ENCODE measurements around the gene ST6GALNAC2.

ST6GALNAC2 gene

DNA sequence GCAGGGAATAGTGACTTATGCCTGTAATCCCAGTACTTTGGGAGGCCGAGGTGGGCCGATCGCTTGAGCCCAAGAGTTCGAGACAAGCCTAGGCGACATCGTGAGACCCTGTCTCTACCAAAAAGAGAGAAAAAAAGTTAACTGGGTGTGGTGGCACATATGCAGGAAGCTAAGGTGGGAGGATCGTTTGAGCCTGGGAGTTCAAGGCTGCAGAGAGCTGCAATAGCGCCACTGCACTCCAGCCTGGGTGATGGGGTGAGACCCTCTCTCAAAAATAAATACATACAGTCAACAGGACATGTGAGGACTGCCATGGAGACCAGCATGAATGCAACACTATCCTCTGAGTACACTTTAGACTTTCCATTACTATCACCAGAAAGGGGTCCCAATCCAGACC lies 15.4 kb upstream of the ST6GALNAC2 start:
- DNase-seq (ENCODE audit: extremely low read depth in 1 of 2, low read depth in 1 of 2) = no peak

DNA sequence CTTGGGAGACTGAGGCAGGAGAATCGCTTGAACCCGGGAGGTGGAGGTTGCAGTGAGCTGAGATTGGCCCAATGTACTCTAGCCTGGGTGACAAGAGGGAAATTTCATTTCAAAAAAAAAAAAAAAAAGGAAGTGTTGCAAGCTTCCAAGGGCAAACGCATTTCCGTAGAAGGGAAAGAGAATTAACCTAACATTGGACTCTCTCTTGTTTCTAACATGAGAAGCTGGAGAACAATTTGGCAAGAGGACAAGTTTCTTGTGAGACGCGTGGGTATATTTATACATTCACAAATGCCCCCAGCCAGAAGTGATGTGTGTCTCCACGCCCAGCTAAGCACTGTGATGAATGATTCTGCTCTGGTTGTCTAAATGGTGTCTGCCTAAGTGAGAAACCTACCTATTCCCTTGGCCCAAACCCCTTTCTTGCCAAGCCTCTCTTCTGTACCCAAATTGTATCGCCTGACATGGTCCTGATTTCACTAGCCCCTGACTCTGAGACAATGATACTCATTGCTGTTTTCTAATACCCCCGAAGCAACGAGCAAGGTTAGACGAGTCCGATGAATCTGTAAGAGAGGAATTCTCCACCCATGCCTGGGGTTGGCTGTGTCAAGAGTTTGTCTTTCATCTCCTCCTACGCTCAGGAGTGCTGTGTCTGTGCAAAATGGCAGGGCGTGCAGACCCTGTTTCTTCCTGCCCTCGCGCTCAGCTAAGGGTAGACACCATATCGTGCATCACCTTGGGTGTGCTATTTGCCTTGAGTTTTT lies 14.2 kb upstream of the ST6GALNAC2 start:
- DNase-seq (ENCODE audit: extremely low read depth in 1 of 2, low read depth in 1 of 2) = no peak

DNA sequence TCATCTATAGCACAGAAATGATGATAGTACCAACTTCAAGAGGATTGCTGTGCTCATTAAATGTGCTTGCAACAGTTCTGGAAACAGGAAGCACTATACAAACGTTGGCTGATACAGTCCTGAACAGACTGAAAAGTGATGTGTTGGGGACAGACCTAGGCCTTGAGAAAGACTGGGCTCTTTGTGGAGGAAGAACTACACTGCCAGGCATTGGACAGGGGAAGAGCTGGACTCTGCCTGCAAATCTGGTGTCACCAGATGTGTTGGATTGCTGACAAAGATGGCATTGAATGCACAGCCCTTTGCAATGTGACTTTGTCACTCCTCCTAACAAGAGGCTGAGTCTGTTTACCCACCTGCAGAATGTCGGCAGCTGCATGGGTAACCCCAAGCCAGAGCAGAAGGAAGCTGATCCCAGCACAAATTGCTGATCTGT lies 12.4 kb upstream of the ST6GALNAC2 start:
- no peak for DNase-seq (ENCODE audit: extremely low read depth in 1 of 2, low read depth in 1 of 2)

DNA sequence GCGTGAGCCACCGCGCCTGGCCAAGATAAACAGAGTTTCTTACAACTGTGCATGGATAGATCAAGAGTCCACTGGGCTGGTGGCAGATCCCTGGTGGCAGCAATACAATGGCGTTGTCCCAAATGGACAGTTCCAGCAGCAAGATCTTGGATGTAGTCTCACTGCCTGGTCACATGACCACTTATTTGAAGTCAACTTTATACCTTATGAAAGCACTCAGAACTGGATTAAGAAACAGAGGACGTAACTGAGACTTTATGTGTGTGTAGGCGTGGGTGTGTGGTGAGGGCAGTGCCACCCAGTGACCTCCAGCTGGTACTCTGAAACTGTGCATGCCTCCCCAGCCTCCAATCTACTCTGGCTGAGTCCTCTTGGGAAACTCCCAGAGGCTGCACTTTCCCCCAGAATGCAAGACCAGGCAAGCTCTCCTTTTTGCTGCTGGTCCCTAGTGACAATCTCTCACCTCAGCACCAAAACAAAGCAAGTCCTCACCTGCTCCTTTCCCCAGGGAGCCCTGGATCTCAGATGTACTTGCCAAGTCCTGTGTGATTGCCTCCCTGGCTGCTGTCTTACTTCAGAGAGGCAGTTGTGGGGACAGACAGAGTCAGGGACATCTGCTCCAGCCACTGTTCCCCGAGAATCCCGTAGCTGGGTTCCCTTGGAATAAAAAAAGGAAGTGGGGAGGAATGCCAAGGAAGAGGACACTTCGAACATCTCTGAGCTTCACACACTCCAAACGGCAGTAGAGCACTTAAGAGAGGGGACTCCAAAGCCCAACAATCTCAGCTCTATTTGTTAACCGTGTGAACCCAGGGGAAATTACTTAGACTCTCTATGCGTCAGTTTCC lies 11.7 kb upstream of the ST6GALNAC2 start:
- DNase-seq (ENCODE audit: extremely low read depth in 1 of 2, low read depth in 1 of 2) = no peak

DNA sequence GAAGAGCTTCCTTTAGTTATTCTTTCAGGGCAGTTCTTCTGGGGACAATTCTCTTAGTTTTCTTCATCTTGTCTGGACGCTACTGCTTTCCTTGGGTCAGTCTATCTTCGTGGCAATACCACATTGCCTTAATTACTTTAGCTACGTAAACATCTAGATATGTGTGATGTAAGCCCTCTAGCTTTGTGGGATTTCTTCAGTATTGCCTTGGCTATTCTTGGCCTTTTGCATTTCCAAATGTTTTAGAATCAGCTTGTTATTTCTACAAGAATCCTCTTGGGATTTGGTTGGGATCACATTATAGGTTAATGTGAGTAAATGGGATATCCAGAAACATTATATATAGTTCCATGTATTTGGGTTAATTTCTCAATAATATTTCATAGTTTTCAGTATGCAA lies 9.0 kb upstream of the ST6GALNAC2 start:
- DNase-seq (ENCODE audit: extremely low read depth in 1 of 2, low read depth in 1 of 2) = no peak

DNA sequence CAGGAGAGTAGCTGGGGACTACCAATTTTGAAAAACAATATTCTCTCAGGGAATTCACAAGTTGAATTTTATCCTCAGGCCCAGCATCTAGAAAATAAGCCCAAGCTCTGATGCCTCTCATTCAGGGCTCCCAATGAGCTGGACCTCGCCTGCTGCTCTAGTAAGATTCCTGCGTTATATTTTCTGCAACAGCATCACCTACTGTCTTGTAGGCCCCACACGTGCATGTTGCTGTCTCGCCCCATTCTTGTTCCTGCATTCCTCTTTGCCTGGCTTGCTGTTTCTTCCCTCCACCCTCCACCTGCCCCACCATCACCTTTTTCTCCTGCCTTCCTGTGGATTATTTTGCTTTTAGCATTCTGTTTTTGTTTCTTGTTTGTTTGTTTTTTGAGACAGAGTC lies 8.3 kb upstream of the ST6GALNAC2 start:
- DNase-seq (ENCODE audit: extremely low read depth in 1 of 2, low read depth in 1 of 2) = no peak

DNA sequence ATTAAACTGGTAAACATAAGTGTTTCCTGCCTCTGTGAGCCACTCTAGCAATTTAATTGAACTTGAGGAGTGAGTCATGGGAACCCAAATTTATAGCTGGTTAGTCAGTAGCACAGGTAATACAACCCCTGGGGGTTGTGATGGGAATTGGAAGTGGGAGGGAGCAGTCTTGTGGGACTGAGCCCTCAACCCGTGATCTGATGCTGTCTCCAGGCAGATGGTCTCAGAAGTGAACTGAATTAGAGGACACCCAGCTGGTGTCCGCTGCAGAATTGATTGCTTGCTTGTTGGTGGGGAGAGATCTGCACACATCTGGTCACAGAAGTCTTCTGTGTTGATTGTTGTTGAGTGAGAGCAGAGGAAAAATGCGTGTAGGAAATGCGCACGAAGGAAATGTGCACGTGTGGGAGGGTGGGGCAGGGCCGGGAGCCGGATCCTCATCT lies 7.7 kb upstream of the ST6GALNAC2 start:
- DNase-seq (ENCODE audit: extremely low read depth in 1 of 2, low read depth in 1 of 2) = no peak

DNA sequence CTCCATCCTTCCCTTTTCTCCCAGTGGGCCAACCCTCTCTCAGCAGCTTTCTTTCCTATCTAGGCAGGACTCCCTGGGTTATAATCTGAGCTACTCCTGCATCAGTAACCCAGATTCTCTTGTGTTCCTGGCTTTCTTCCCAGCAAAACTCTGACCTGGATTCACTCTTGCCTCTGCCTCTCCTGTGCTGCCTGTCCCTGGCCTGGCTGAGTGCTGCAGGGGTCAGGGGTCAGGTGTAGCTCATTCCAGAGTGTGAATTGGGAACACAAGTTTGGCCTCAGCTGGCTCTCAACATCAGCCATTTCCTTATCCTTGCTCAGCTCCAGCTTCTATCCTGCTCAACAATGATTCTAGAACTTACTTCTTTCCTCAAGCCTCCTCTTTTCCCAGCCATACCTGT lies 2.5 kb upstream of the ST6GALNAC2 start:
- no peak for DNase-seq (ENCODE audit: extremely low read depth in 1 of 2, low read depth in 1 of 2)

DNA sequence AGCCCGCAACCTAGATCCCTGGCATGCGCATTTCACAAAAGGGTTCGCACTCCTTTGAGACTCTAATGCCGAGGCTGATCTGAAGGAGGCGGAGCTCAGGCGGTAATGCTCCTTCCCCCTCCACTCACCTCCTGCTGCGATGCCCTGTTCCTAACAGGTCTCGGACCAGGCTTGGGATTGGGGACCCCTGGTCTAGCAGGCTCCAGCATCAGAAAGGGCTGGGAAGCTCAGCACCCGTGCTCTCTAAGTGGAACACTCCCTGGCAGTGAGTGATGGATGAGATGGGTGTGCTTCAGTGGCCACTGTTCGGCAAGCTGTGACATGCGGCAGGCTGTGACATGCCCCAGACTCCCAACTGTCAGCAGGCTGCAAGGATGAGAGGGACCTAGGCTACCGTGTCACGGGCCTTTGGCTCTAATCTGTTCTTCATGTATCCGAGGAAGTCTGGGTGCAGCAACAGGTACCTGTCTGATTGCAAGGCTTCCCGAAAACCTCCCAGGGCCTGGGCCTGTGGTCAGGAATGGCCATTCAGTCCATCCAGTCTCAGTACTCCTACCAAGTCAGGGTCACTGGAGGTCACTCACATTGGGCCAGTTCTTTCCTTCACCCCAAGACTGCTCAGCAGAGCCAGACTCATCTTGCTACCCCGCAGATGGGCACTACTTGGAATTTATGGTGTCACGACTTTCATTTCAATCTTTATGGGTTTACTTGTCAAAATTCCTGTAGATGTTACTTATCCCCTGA lies 1.3 kb upstream of the ST6GALNAC2 start:
- no peak for DNase-seq (ENCODE audit: extremely low read depth in 1 of 2, low read depth in 1 of 2)

DNA sequence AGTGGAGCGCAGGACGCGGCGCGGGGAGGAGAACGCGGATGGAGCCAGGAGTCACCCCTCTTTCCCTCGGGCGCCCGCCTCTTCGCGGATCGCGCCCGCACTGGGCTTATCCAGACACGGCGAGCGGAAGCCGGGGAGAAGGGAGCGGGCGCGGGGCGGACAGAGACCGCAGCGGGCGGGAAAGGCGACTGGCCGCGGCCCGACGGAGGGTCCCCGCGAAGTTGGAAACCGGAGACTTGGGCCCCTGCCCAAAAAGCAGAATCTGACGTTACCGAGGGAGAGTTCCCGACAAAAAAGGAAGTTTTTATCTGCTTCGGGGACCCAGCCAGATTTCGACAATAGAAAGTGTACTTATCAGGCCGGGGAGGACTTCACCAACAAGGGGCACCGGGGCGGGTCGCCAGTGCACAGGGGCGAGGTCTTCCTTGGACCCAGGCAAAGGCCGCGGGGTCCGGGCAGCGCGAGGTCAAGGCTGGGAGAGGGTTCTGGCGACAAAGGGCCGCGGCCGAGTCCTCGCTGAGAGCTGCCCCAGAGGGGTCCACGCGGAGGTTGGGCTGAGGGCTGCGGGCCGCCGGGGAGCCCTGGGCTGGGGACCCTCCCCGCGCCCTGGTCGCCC lies 519 bp downstream of the ST6GALNAC2 start:
- no peak for DNase-seq (ENCODE audit: extremely low read depth in 1 of 2, low read depth in 1 of 2)

DNA sequence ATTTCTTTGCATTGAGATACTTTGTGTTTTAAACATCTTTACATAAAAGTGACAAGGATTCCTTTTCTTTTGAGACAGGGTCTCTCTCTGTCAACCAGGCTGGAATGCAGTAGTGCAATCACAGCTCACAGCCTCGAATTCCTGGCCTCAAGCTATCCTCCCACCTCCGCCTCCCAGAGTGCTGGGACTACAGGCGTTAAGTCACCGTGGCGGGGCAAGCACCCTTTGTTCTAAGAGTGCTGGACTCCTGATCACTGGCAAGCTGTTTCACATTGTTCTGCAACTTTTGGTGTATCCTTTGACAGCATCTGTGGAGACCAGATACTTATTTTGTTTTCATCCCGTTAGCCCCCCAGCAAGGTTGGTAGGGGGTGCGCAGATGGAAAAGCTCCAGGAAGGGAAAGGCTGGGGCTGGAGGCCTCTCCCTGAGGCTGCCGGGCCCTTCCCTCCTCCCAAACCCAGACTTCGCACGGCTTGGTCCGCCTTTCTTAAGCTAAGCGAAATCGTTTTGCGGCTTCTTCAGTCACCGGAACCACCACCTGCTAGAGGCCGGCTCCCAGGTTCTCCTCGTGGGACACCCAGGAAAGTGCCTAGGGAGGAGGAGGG lies 1.1 kb downstream of the ST6GALNAC2 start:
- no peak for DNase-seq (ENCODE audit: extremely low read depth in 1 of 2, low read depth in 1 of 2)

DNA sequence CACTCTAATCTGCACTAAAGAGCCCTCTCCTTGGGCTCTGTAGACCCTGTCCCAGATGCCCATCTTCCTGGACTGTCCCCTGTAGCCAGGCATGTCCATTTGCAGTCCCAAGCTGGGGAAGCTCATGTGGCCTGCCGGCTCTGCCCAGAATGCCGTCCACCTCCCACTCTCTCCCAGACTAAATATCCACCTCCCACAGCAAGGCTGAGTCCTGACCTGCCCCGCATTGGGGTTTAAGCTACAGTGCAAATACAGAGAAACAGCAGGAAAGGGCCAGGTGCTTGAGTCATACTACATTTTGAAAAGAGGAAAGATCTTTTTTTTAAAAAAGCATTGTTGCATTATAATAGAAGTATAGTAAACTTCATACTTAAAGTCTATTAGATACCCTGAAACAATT lies 3.0 kb downstream of the ST6GALNAC2 start:
- DNase-seq (ENCODE audit: extremely low read depth in 1 of 2, low read depth in 1 of 2) = no peak

DNA sequence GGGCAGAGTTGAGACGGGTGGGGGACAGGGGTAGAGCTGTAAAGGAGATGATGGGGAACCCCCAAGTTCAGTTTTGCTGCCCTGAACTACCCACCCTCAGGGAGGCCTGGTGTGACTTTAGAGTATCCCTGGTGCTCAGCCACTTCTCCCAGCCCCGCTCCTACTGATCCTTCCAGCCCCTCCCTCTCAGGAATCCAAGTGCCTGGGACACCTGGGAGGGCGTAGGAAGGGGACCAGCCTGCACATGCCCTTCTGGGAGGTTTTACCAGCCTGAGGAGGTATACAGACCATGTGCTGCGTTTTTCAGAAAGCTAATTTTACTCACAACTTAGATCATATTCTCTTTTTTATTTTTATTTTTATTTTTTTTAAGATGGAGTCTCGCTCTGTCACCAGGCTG lies 4.1 kb downstream of the ST6GALNAC2 start:
- DNase-seq (ENCODE audit: extremely low read depth in 1 of 2, low read depth in 1 of 2) = no peak

DNA sequence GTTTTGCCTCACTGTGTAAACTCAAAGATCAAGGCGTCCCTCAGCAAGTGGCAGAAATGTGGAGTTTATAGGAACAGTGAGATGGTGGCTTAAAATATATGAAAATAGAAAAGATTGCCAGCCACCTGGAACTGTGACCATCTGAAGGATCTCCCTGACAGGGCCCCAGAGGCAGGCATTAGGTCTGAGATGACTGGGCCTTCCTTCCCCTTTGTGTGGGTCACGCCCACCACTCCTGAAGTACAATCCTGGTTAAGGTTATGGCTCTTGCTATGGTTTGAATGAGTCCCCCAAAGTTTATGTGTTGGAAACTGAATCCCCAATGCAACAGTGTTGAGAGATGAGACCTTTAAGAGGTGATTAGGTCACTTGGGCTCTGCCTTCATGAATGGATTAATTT lies 6.4 kb downstream of the ST6GALNAC2 start:
- DNase-seq (ENCODE audit: extremely low read depth in 1 of 2, low read depth in 1 of 2) = no peak

DNA sequence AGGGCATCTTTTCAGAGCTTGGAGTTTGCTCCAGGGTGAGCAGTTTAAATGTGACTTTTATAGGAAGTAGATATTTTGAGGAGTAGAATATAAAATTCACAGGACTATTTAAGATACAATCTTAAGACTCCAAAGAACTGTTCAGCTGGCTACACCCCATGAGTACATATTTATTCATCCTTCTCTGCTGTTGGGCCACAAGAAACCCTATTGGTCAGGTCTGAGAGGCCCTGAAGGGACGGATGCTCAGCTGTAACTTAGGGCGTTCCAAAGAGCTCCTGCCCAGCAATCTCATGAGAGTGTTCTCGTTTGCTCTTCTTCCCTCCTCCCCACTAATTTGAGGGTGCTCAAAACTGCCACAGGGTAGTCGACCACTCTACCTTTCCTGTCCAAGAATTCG lies 7.3 kb downstream of the ST6GALNAC2 start:
- no peak for DNase-seq (ENCODE audit: extremely low read depth in 1 of 2, low read depth in 1 of 2)

DNA sequence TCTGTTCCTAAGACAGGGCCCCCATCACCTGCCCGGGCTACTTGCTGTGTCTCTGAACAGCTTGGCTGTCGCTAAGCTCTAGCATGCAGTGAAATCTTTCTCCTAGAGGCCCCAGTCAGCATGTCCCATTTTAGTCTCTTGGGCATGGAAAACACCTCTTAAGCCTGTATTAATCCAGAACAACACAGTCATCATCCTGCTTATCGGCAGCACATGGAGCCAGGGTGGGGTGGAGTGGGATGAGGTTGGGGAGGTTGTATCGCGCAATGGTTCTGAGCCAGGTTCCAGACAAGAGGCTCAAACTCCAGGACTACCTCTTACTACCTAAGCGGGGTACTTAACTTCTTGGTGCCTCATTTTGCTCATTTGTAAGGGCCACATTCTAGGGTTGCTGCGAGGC lies 7.8 kb downstream of the ST6GALNAC2 start:
- DNase-seq (ENCODE audit: extremely low read depth in 1 of 2, low read depth in 1 of 2) = no peak

DNA sequence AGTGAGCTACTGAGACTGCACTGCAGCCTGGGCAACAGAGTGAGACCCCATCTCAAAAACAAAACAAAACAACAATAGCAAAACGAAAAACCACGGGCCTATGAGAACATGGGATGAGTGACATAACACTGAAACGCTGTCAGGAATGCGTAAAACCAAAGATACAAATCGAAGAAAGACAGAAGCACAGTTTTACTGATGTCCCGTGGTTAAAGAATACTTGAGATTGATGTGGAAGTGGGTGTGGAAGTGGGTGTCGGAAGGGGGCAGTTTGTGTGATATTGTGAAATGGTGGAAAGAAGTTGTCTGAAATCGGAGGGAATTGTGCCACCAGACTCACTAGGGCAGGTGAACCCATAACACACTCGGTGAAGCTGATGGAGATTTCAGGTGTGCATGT lies 9.5 kb downstream of the ST6GALNAC2 start:
- no peak for DNase-seq (ENCODE audit: extremely low read depth in 1 of 2, low read depth in 1 of 2)

DNA sequence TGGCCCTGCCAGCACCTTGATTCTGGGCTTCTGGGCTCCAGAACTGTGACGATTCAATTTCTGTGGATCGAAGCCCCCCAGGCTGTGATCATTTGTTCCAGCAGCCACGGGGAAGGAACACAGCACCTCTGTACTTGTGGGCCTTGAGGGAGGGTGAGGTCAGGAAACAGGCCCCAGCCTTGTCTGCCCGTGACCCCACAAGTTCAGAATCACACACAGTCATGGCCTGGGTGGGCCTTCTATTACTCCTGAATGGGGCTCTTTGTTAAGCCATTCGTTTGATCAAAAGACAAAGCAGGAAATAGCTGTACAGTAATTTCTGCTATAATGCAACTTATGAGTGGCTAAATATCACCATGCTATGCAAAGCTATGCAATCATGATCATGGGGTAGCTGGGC lies 10.1 kb downstream of the ST6GALNAC2 start:
- DNase-seq (ENCODE audit: extremely low read depth in 1 of 2, low read depth in 1 of 2) = no peak

DNA sequence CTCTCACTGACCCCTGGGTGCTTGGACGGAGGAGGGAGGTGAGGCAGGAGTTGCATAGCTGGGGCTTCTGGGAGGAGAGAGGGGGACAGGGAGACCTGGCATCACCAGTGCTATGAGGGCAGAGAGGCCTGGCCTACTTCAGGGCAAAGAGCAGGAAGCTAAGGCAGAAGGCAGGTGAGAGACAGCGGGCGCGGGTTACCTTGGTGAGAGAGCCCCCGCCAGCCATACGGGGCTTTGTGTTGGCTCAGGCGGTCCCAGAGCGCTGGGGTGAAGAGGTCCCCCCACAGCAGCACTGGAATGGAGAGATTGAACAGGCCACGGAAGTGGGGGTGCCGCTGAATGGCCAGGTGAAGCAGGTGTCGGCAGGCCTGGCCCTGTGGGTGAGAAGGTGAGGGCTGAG lies 11.5 kb downstream of the ST6GALNAC2 start:
- no peak for DNase-seq (ENCODE audit: extremely low read depth in 1 of 2, low read depth in 1 of 2)

DNA sequence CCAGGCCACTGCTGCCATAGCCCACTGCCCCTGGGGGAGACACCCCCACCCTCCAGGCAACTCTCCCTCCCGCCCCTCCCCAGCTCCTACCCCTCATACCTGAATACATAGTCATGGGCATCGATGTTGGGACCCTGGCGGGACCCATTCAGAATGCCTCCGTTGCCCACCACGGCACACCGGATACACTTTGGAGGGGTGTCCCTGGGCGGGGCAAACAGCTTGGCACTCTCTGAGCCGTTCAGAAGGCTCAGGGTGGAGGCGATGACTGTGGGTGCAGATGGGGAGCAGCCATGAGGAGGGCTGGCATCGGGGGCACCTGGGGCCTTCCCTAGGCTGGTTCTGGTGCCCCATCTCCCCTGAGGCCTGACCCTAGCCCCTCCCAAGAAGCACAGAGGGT lies 12.6 kb downstream of the ST6GALNAC2 start:
- DNase-seq (ENCODE audit: extremely low read depth in 1 of 2, low read depth in 1 of 2) = no peak
